ENCODE data around the gene ZDHHC17. TPM values are rescaled to one million over a fixed set of nuclear protein-coding genes. Genes with fewer than 3 reads are reported as not detected.

The ZDHHC17 gene
- total and polyA plus RNA-seq, 2 experiments from 2014 or later, result 11.7 to 39.8 TPM

- Histone ChIP-seq H3K36me3 (replicated peaks; ENCODE audit: insufficient read depth, low read depth) (no peaks in the 10 kb centered on the region), H2AFZ (no peak overlapping the region), H3K4me3 (no peak overlapping the region), H3K27me3 (no peaks in the 10 kb centered on the region), H3K9me3 (ENCODE audit: low read depth) (no peaks in the 10 kb centered on the region), H3K4me1 (ENCODE audit: insufficient read depth) (no peaks in the 10 kb centered on the region), H3K79me2 (peaks cover 89% of the 10 kb centered on the region), H4K20me1 (ENCODE audit: insufficient read depth, poor library complexity, severe bottlenecking) (peaks cover 14% of the 10 kb centered on the region), H3K4me2 (no peak overlapping the region), H3K27ac (no peak overlapping the region), H3K9me2 (replicated peaks; ENCODE audit: insufficient read depth) (no peaks in the 10 kb centered on the region)
- no peak for DNase-seq (ENCODE audit: low spot score)
- 90% methylated on average over 3 of the region's 3 CpGs for WGBS (ENCODE audit: low lambda C conversion rate, missing lambda C conversion rate)
- TF ChIP-seq CTCF (IDR thresholded peaks at IDR 0.05; ENCODE audit: poor library complexity), result no peak
- no peak for TF ChIP-seq EZH2 (IDR thresholded peaks at IDR 0.05; ENCODE audit: borderline replicate concordance)
- no peak for TF ChIP-seq EZH2phosphoT487 (IDR thresholded peaks at IDR 0.05; ENCODE audit: low read depth, severe bottlenecking, unreplicated experiment)
These were observed 25.6 kb downstream of the ZDHHC17 start for GRCh38 chr12:76789335-76790050.

- no peak overlapping the region for H3K4me2 ChIP-seq
- no peaks in the 10 kb centered on the region for H3K27me3 ChIP-seq
- no peaks in the 10 kb centered on the region for H3K9me3 ChIP-seq (ENCODE audit: low read depth)
- H3K79me2 ChIP-seq, result peaks cover 91% of the 10 kb centered on the region
- DNase-seq (ENCODE audit: low spot score), result peak; percentile 41
- H4K20me1 ChIP-seq (ENCODE audit: insufficient read depth, poor library complexity, severe bottlenecking), result peaks cover 19% of the 10 kb centered on the region
- no peak overlapping the region for H3K4me3 ChIP-seq
- no peaks in the 10 kb centered on the region for H3K4me1 ChIP-seq (ENCODE audit: insufficient read depth)
- H3K27ac ChIP-seq, result no peak overlapping the region
- 44% methylated on average over 4 of the region's 4 CpGs for WGBS (ENCODE audit: low lambda C conversion rate, missing lambda C conversion rate)
- TF ChIP-seq EZH2 (IDR thresholded peaks at IDR 0.05; ENCODE audit: borderline replicate concordance) (no peak), CTCF (IDR thresholded peaks at IDR 0.05; ENCODE audit: poor library complexity) (peak; percentile 67)
- no peaks in the 10 kb centered on the region for H3K36me3 ChIP-seq (replicated peaks; ENCODE audit: insufficient read depth, low read depth)
- no peak overlapping the region for H2AFZ ChIP-seq
- H3K9me2 ChIP-seq (replicated peaks; ENCODE audit: insufficient read depth), result no peaks in the 10 kb centered on the region
These were observed 26.9 kb downstream of the ZDHHC17 start for GRCh38 chr12:76790564-76791552.

GRCh38 chr12:76792828-76793227 is 28.9 kb downstream of the ZDHHC17 start:
- H3K4me2 ChIP-seq, result no peak overlapping the region
- 50% methylated on average over 1 of the region's 1 CpG for WGBS (ENCODE audit: low lambda C conversion rate, missing lambda C conversion rate)
- H3K9me3 ChIP-seq (ENCODE audit: low read depth), result no peaks in the 10 kb centered on the region
- H4K20me1 ChIP-seq (ENCODE audit: insufficient read depth, poor library complexity, severe bottlenecking), result peaks cover 19% of the 10 kb centered on the region
- no peaks in the 10 kb centered on the region for H3K27me3 ChIP-seq
- no peaks in the 10 kb centered on the region for H3K9me2 ChIP-seq (replicated peaks; ENCODE audit: insufficient read depth)
- DNase-seq (ENCODE audit: low spot score), result no peak
- peaks cover 89% of the 10 kb centered on the region for H3K79me2 ChIP-seq
- TF ChIP-seq CTCF (IDR thresholded peaks at IDR 0.05; ENCODE audit: poor library complexity) (no peak), EZH2 (IDR thresholded peaks at IDR 0.05; ENCODE audit: borderline replicate concordance) (no peak)
- H3K27ac ChIP-seq, result no peak overlapping the region
- H2AFZ ChIP-seq, result no peak overlapping the region
- H3K4me3 ChIP-seq, result no peak overlapping the region
- H3K36me3 ChIP-seq (replicated peaks; ENCODE audit: insufficient read depth, low read depth), result no peaks in the 10 kb centered on the region
- no peaks in the 10 kb centered on the region for H3K4me1 ChIP-seq (ENCODE audit: insufficient read depth)

Measured in hepatocyte (in vitro differentiated cells).